Right kidney (tissue), 9 donors: ENCODE results near the gene PCDHGA7.
"Not testable (repeated sequence)": the region's sequence is repeated elsewhere in the genome, so short reads cannot be mapped to it uniquely, and the experiment has no call there.

ENCODE experiments used
- DNase-seq: peaks from one replicate; pipeline ENCODE4 v3.0.0-alpha.2; 2016
- long read RNA-seq, 8 donors: transcript quantifications; one replicate each; lab custom pipeline, GENCODE V29; 2026

PCDHGA7 gene
- long read RNA-seq, donor 1, full-length matches to known transcripts: 1 of 1 reads
- long read RNA-seq, donor 1, partial matches to known transcripts: 0 of 1 reads
- long read RNA-seq, donor 1, other reads (novel, unspliced or antisense): 0 of 1 reads
- long read RNA-seq, donor 2, full-length matches to known transcripts: 1 of 1 reads
- long read RNA-seq, donor 2, partial matches to known transcripts: 0 of 1 reads
- long read RNA-seq, donor 2, other reads (novel, unspliced or antisense): 0 of 1 reads
- long read RNA-seq, donor 3: 0 reads
- long read RNA-seq, donor 4, partial matches to known transcripts: 0 of 2 reads
- long read RNA-seq, donor 4, other reads (novel, unspliced or antisense): 0 of 2 reads
- long read RNA-seq, donor 5, full-length matches to known transcripts: 1 of 1 reads
- long read RNA-seq, donor 5, partial matches to known transcripts: 0 of 1 reads
- long read RNA-seq, donor 5, other reads (novel, unspliced or antisense): 0 of 1 reads
- long read RNA-seq, donor 6, partial matches to known transcripts: 0 of 2 reads
- long read RNA-seq, donor 6, other reads (novel, unspliced or antisense): 0 of 2 reads
- long read RNA-seq, donor 7, partial matches to known transcripts: 0 of 2 reads
- long read RNA-seq, donor 7, other reads (novel, unspliced or antisense): 0 of 2 reads
- long read RNA-seq, donor 8, full-length matches to known transcripts: 4 of 4 reads
- long read RNA-seq, donor 8, partial matches to known transcripts: 0 of 4 reads
- long read RNA-seq, donor 8, other reads (novel, unspliced or antisense): 0 of 4 reads

- peak; percentile 19 for DNase-seq
These were observed at the start of gene PCDHGA7 for GRCh38 chr5:141382469-141383294. Gene PCDHGA7 (plus strand): TSS chr5:141382742. CDS start chr5:141382900, 158 bp downstream.

DNA sequence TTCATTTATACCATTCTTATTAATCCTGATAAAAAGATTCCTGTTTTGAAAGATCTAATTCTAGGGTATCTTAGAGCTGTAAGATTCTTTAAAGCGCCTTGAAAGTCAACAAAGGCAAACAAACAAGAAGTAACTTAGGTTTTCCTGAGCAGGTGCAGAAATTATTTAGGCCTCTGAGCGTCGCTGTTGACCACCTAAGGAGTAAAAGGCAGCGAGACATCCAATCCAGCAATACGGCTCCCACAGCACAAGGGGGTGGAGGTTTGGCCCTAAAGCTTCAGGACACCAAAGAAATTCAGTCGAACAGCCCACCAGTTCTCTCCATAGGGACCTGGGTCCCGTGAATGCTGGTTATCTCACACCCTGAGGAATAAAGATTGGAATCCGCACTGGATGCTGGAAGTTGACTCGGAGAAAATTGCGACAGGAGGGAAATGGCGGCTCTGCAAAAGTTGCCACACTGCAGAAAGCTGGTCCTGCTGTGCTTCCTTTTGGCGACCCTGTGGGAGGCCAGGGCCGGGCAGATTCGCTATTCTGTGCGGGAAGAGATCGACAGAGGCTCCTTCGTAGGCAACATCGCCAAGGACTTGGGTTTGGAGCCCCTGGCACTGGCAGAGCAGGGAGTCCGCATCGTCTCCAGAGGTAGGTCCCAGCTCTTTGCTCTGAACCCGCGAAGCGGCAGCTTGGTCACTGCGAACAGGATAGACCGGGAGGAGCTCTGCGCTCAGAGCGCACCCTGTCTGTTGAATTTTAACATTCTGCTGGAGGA is 43.8 kb upstream of the PCDHGA7 start, which contains the start of gene PCDHGA2:
TSS of gene PCDHGA2 (plus strand) at position 223 of the 769 bp plus-strand sequence.
- peak; percentile 47 for DNase-seq

GRCh38 chr5:141340781-141341354 is 41.7 kb upstream of the PCDHGA7 start:
- DNase-seq: not testable (repeated sequence)

- DNase-seq: no peak
These were observed 39.8 kb upstream of the PCDHGA7 start for GRCh38 chr5:141342773-141343172.

DNA sequence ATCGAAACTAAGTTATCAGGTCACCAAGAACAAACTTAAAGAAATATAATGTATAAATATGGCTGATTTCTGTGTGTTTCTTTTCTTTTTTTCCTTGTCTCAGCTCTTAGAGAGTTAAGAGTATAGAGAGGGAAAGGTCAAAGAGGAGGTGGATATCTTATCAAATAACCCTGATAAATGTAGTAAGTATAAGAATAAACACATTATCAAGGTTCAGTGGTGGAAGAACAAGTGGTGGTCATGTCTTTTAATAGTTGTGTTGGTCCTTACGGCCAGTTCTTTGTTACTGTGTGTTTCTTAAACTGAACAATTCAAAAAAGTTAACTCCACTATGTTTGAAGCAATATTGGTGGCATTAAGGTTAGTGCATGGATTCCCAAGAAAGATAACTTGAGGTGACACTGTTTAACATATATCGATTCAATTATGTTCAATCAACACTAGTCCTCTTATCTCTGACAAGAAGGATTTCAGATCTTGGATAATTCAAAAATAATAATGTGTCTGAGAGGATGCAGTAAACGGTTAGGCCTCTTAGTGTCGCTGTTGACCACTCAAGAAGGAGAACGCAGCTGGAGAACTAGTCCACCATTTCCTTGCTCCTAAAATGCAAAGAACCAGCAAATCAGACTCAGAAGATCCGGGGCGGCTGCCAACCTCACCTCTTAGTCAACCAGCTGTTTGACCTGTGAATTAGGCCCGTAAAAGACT is 39.1 kb upstream of the PCDHGA7 start, which contains the start of gene PCDHGA3:
TSS of gene PCDHGA3 (plus strand) at position 588 of the 711 bp plus-strand sequence. CDS start 205 bp downstream, outside the sequence.
- no peak for DNase-seq

GRCh38 chr5:141343953-141344463 is 38.5 kb upstream of the PCDHGA7 start:
- peak; percentile 23 for DNase-seq

- no peak for DNase-seq
These were observed 37.2 kb upstream of the PCDHGA7 start for GRCh38 chr5:141345327-141345726.

GRCh38 chr5:141346017-141346416 is 36.5 kb upstream of the PCDHGA7 start:
- DNase-seq: not testable (repeated sequence)

GRCh38 chr5:141349917-141350619 is 32.5 kb upstream of the PCDHGA7 start, which contains the start of gene PCDHGB1:
Gene PCDHGB1 (plus strand): TSS chr5:141350099. CDS start chr5:141350261, 162 bp downstream.
- no peak for DNase-seq

- DNase-seq: no peak
These were observed 31.0 kb upstream of the PCDHGA7 start for GRCh38 chr5:141351591-141351990.

GRCh38 chr5:141354900-141355469 is 27.6 kb upstream of the PCDHGA7 start, which contains the start of gene PCDHGA4:
Gene PCDHGA4 (plus strand): TSS chr5:141355021. CDS start chr5:141355108, 87 bp downstream.
- DNase-seq: no peak

DNA sequence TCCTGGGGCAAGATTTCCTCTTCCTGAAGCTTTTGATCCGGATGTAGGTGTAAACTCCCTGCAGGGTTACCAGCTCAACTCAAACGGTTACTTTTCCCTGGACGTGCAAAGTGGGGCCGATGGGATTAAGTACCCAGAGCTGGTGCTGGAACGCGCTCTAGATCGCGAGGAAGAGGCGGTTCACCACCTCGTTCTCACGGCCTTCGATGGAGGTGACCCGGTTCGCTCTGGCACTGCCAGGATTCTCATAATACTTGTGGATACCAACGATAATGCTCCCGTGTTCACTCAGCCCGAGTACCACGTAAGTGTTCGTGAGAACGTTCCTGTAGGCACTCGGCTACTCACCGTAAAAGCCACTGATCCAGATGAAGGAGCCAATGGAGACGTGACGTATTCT is 26.9 kb upstream of the PCDHGA7 start:
- DNase-seq: no peak

DNA sequence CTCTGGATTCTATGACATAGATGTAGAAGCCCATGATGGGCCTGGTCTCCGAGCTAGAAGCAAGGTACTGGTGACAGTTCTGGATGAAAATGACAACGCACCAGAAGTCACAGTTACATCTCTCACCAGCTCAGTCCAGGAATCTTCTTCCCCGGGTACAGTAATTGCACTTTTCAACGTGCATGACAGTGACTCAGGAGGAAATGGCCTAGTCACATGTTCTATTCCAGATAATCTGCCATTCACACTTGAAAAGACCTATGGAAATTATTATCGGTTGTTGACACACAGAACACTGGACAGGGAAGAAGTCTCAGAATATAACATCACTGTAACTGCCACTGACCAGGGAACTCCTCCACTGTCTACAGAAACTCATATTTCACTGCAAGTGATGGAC is 26.4 kb upstream of the PCDHGA7 start:
- DNase-seq: no peak

DNA sequence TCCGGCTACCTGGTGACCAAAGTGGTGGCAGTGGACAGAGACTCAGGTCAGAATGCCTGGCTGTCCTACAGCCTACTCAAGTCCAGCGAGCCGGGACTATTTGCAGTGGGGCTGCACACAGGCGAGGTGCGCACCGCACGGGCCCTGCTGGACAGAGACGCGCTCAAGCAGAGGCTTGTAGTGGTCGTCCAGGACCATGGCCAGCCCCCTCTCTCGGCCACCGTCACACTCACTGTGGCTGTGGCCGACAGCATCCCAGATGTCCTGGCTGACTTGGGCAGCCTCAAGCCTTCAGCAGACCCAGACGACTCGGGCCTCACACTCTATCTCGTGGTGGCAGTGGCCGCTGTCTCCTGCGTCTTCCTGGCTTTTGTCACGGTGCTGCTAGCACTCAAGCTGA is 25.6 kb upstream of the PCDHGA7 start:
- no peak for DNase-seq

DNA sequence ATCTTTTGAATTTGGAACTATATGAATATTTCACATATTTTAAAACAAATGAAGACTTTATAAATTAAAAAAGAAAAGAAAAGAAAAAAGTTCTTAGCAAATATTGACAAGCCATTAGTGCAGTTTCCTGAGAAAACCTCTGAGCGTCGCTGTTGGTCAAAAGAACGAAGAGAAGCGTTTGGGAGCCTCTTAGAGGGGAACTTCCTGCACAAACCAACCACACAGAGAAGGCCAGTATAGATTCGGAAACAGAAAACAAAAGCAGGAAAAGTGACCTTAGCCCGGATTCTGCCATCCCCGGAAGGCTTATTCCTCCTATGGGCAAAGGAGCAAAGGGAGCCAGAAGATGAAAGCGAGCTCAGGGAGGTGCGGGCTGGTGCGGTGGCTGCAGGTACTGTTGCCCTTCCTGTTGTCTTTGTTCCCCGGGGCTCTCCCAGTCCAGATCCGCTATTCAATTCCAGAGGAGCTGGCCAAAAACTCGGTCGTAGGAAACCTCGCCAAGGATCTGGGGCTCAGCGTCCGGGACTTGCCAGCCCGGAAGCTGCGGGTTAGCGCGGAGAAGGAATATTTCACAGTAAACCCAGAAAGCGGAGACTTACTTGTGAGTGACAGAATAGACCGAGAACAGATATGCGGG is 22.6 kb upstream of the PCDHGA7 start, which contains the start of gene PCDHGB2:
TSS of gene PCDHGB2 (plus strand) at position 205 of the 637 bp plus-strand sequence. CDS start at position 347, 142 bp downstream.
- peak; percentile 8 for DNase-seq

- DNase-seq: no peak
These were observed 21.9 kb upstream of the PCDHGA7 start for GRCh38 chr5:141360685-141361084.

- no peak for DNase-seq
These were observed 19.8 kb upstream of the PCDHGA7 start for GRCh38 chr5:141362719-141363118.
